Measurements from ENCODE around the gene GRM7. TPM values are rescaled to one million over a fixed set of nuclear protein-coding genes. Genes with fewer than 3 reads are reported as not detected.

The GRM7 gene
- total and polyA plus RNA-seq, 2 experiments from 2014 or later = 0.40 TPM; not detected in 1

GRCh38 chr3:7015683-7016440, 154.9 kb downstream of the GRM7 start:
- Histone ChIP-seq H3K27me3 (ENCODE audit: insufficient read depth) (no peaks in the 10 kb centered on the region), H3K4me3 (no peak overlapping the region), H3F3A (replicated peaks; ENCODE audit: low read depth) (no peaks in the 10 kb centered on the region), H3K79me2 (replicated peaks; ENCODE audit: insufficient read depth) (no peaks in the 10 kb centered on the region), H3K9me2 (ENCODE audit: insufficient read depth) (no peaks in the 10 kb centered on the region), H3K4me2 (no peak overlapping the region), H2AFZ (no peak overlapping the region), H3K4me1 (ENCODE audit: insufficient read depth) (no peaks in the 10 kb centered on the region), H3K27ac (ENCODE audit: low read depth) (no peak overlapping the region), H4K20me1 (replicated peaks; ENCODE audit: insufficient read depth) (no peaks in the 10 kb centered on the region), H3K36me3 (ENCODE audit: insufficient read depth) (no peaks in the 10 kb centered on the region)
- Mint-ChIP-seq H3K36me3 (ENCODE audit: low read depth) (peaks cover 4% of the 10 kb centered on the region; the same call in 2 of the 3 replicates), H3K27ac (no peak overlapping the region), H3K9me3 (peaks cover 78% of the 10 kb centered on the region), H3K4me3 (no peak overlapping the region), H3K4me1 (peaks cover 3% of the 10 kb centered on the region; the same call in 2 of the 3 replicates), H3K27me3 (ENCODE audit: insufficient read depth, low read depth, poor library complexity) (no peaks in the 10 kb centered on the region)
- no peak for DNase-seq (ENCODE audit: low spot score)
- ATAC-seq = no peak
- TF ChIP-seq CREB1 (CRISPR knock-in tag; IDR thresholded peaks at IDR 0.05; ENCODE audit: low read depth) (no peak), ZNF114 (CRISPR knock-in tag; IDR thresholded peaks at IDR 0.05) (no peak), POLR2AphosphoS5 (IDR thresholded peaks at IDR 0.05; ENCODE audit: low read depth) (no peak), CTCF (conservative IDR thresholded peaks at IDR 0.05; ENCODE audit: low read depth in 2 of 2) (no peak), ZNF331 (CRISPR knock-in tag; IDR thresholded peaks at IDR 0.05; ENCODE audit: low read depth) (no peak), REST (IDR thresholded peaks at IDR 0.05; ENCODE audit: unreplicated experiment) (no peak), EZH2phosphoT487 (IDR thresholded peaks at IDR 0.05; ENCODE audit: unreplicated experiment) (no peak), STAT1 (IDR thresholded peaks at IDR 0.05; ENCODE audit: unreplicated experiment) (no peak), EZH2 (IDR thresholded peaks at IDR 0.05; ENCODE audit: low read depth, unreplicated experiment) (no peak), ZNF462 (CRISPR knock-in tag; IDR thresholded peaks at IDR 0.05) (no peak), JUNB (IDR thresholded peaks at IDR 0.05; ENCODE audit: unreplicated experiment) (no peak), NANOG (IDR thresholded peaks at IDR 0.05; ENCODE audit: borderline replicate concordance) (no peak)
- TF ChIP-seq, protein P1, sequence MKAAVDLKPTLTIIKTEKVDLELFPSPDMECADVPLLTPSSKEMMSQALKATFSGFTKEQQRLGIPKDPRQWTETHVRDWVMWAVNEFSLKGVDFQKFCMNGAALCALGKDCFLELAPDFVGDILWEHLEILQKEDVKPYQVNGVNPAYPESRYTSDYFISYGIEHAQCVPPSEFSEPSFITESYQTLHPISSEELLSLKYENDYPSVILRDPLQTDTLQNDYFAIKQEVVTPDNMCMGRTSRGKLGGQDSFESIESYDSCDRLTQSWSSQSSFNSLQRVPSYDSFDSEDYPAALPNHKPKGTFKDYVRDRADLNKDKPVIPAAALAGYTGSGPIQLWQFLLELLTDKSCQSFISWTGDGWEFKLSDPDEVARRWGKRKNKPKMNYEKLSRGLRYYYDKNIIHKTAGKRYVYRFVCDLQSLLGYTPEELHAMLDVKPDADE (IDR thresholded peaks at IDR 0.05) = no peak
